WTC11 (cell line): ENCODE measurements around the gene LIMCH1. TPM values are rescaled to one million over a fixed set of nuclear protein-coding genes. Genes with fewer than 3 reads are reported as not detected.

ENCODE experiments used
- ATAC-seq: fragments of 200-7000 bp; cut with Tn5 transposase; 2 replicates; pipeline ENCODE4 v1.10.0; 2021; ENCODE audit warnings: mild to moderate bottlenecking, moderate library complexity
- CTCF ChIA-PET: fragments of 300-600 bp; sonication (Branson Sonifier 250); formaldehyde crosslinking; loops from one replicate; lab custom pipeline; 2021; ENCODE audit warnings: antibody characterized with exemption; lab: Charles Lee
- POLR2A ChIA-PET: fragments of 350-600 bp; sonication (Branson Sonifier 250); formaldehyde crosslinking; loops from one replicate; lab custom pipeline; 2021; ENCODE audit warnings: antibody characterized with exemption; lab: Charles Lee
- DNase-seq: peaks from one replicate; pipeline ENCODE4 v3.0.0; 2021; ENCODE audit warnings: low spot score
- H3K27ac Mint-ChIP-seq: 2 replicates; pipeline ENCODE4 v1.8.0; 2021; ENCODE audit warnings: mixed read lengths
- H3K27me3 Mint-ChIP-seq: 2 replicates; pipeline ENCODE4 v1.8.0; 2021; ENCODE audit warnings: low read depth, mild to moderate bottlenecking, moderate library complexity, mixed read lengths
- H3K36me3 Mint-ChIP-seq: 2 replicates; pipeline ENCODE4 v1.8.0; 2021; ENCODE audit warnings: mixed read lengths
- H3K4me1 Mint-ChIP-seq: 2 replicates; pipeline ENCODE4 v1.8.0; 2022; ENCODE audit warnings: mixed read lengths
- H3K4me3 Mint-ChIP-seq: 2 replicates; pipeline ENCODE4 v1.8.0; 2021; ENCODE audit warnings: mild to moderate bottlenecking, moderate library complexity, mixed read lengths
- H3K9me3 Mint-ChIP-seq: 2 replicates; pipeline ENCODE4 v1.8.0; 2021; ENCODE audit warnings: mixed read lengths
- CREB1 ChIP-seq: sonication (generic); formaldehyde crosslinking; IDR thresholded peaks from 2 replicates; pipeline ENCODE4 v1.8.0; 2023; ENCODE audit warnings: mild to moderate bottlenecking, missing genetic modification reagents
- ELF4 ChIP-seq: sonication (generic); formaldehyde crosslinking; IDR thresholded peaks from 2 replicates; pipeline ENCODE4 v1.8.1; 2022; ENCODE audit warnings: low read depth, mild to moderate bottlenecking, moderate library complexity, missing genetic modification reagents
- FOXK1 ChIP-seq: sonication (generic); formaldehyde crosslinking; IDR thresholded peaks from 2 replicates; pipeline ENCODE4 v1.8.0; 2022; ENCODE audit warnings: mild to moderate bottlenecking, moderate library complexity, missing genetic modification reagents
- GRHL2 ChIP-seq: fragments of 250-450 bp; sonication (Bioruptor Pico); IDR thresholded peaks from 2 replicates; pipeline ENCODE4 v1.8.0; 2022; ENCODE audit warnings: mild to moderate bottlenecking, moderate library complexity; ENCODE audit not compliant: insufficient replicate concordance, severe bottlenecking
- JAZF1 ChIP-seq: fragments of 250-450 bp; sonication (Bioruptor Pico); IDR thresholded peaks from 2 replicates; pipeline ENCODE4 v1.9.0; 2021; ENCODE audit warnings: moderate library complexity, mild to moderate bottlenecking, inconsistent platforms
- NFE2L1 ChIP-seq: sonication (generic); formaldehyde crosslinking; IDR thresholded peaks from 2 replicates; pipeline ENCODE4 v1.8.1; 2023; ENCODE audit warnings: missing genetic modification reagents
- NR2C2 ChIP-seq: sonication (generic); formaldehyde crosslinking; IDR thresholded peaks from 2 replicates; pipeline ENCODE4 v1.8.0; 2022; ENCODE audit warnings: mild to moderate bottlenecking, missing genetic modification reagents
- TP53 ChIP-seq: sonication (generic); formaldehyde crosslinking; IDR thresholded peaks from 2 replicates; pipeline ENCODE4 v1.8.1; 2023; ENCODE audit warnings: mild to moderate bottlenecking, missing genetic modification reagents
- ZNF138 ChIP-seq: sonication (generic); formaldehyde crosslinking; conservative IDR thresholded peaks from 2 replicates; pipeline ENCODE4 v1.8.1; 2022; ENCODE audit warnings: mild to moderate bottlenecking, moderate library complexity, missing genetic modification reagents
- ZNF416 ChIP-seq: fragments of 250-450 bp; sonication (Bioruptor Pico); IDR thresholded peaks from 2 replicates; pipeline ENCODE4 v1.9.0; 2021; ENCODE audit warnings: mild to moderate bottlenecking, inconsistent platforms
- total RNA-seq: library from RNA; stranded (reverse); gene quantifications from 3 replicates; pipeline ENCODE4 v1.2.3, GENCODE V29; 2021
- TF ChIP-seq, protein P1 (sequence below): sonication (generic); formaldehyde crosslinking; IDR thresholded peaks from 2 replicates; pipeline ENCODE4 v1.8.1; 2023; ENCODE audit warnings: mild to moderate bottlenecking, missing genetic modification reagents, moderate library complexity
- TF ChIP-seq, protein P2 (sequence below): sonication (generic); formaldehyde crosslinking; IDR thresholded peaks from 2 replicates; pipeline ENCODE4 v1.8.0; 2023; ENCODE audit warnings: missing genetic modification reagents
- TF ChIP-seq, protein P3 (sequence below): sonication (generic); formaldehyde crosslinking; conservative IDR thresholded peaks from 2 replicates; pipeline ENCODE4 v1.8.1; 2023; ENCODE audit warnings: mild to moderate bottlenecking, low read depth, missing genetic modification reagents, moderate library complexity
- TF ChIP-seq, protein P4 (sequence below): fragments of 200-600 bp; IDR thresholded peaks from 2 replicates; pipeline ENCODE4 v1.8.0; 2022; ENCODE audit warnings: antibody characterized with exemption
- TF ChIP-seq, protein P5 (sequence below): sonication (generic); formaldehyde crosslinking; IDR thresholded peaks from 2 replicates; pipeline ENCODE4 v1.8.1; 2023; ENCODE audit warnings: mild to moderate bottlenecking, missing genetic modification reagents, borderline replicate concordance

LIMCH1 gene
- total RNA-seq, 1 experiment from 2014 or later: 0.92 TPM

DNA sequence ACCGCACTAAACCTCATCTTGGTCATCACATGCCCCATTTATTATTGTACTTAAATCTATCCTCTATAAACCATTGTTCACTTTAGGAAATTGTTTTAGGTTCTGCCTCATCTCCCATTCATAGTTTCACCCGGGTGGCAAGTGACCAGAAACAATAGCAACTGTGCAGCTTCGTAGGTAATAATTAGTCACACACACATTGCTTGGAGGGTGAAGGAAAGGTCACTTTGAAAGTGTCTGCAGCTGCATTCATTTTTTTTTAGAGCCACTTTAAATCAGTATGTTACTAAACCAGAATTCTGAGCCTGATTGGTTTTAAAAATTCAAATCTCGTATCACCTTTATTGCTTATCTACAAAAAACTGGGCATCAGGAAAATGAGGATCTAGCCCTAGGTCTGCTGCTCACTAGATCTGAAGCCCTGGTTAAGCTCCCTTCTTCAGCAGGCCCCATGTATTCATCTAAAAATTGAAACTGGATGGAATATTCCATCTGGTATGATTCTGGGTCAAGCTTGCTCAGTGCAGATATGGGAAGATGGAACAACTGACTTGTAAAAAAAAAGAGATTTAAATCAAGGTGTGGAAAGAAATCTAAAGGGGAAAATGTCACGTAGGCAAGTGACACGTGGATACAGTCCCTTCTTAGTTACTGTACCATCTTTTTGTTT lies 62.4 kb downstream of the LIMCH1 start (continued):
- TF ChIP-seq ZNF416: no peak
- TF ChIP-seq, all 79 proteins: peak for 0

DNA sequence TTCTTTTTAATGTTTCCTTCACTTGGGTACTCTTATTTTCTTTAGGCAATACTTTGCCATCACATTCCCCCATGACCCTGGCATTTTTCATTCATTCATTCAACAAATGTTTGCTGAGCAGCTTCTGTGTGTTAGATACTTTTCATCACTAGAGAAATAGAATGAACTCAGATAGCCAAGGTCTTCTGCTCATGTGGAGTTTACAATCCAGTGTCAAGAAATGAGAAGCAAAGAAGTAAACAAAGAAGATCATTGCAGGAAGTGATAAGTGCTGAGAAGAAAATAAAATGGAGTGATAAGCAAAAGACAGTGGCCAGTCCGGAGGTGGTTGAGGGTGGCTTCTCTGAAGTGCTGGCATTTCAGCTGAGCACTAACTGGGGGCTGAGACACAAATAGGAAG lies 63.1 kb downstream of the LIMCH1 start:
- peaks cover 4% of the 10 kb centered on the region; the same call in 1 of the 2 replicates for H3K4me1 Mint-ChIP-seq
- no peak for ATAC-seq

More for the DNA sequence above, 63.1 kb downstream of the LIMCH1 start:
- Mint-ChIP-seq H3K4me3 (no peak overlapping the region), H3K36me3 (no peaks in the 10 kb centered on the region), H3K27ac (no peak overlapping the region), H3K9me3 (no peaks in the 10 kb centered on the region), H3K27me3 (no peaks in the 10 kb centered on the region; the same call in 1 of the 2 replicates)
- DNase-seq: no peak
- ChIA-PET POLR2A (no interaction called here), CTCF (no interaction called here)
- TF ChIP-seq, protein P1, sequence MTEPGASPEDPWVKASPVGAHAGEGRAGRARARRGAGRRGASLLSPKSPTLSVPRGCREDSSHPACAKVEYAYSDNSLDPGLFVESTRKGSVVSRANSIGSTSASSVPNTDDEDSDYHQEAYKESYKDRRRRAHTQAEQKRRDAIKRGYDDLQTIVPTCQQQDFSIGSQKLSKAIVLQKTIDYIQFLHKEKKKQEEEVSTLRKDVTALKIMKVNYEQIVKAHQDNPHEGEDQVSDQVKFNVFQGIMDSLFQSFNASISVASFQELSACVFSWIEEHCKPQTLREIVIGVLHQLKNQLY (CRISPR knock-in tag): no peak
- TF ChIP-seq, protein P2, sequence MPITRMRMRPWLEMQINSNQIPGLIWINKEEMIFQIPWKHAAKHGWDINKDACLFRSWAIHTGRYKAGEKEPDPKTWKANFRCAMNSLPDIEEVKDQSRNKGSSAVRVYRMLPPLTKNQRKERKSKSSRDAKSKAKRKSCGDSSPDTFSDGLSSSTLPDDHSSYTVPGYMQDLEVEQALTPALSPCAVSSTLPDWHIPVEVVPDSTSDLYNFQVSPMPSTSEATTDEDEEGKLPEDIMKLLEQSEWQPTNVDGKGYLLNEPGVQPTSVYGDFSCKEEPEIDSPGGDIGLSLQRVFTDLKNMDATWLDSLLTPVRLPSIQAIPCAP (CRISPR knock-in tag): no peak
- TF ChIP-seq ELF4 (CRISPR knock-in tag) (no peak), FOXK1 (CRISPR knock-in tag) (no peak), NFE2L1 (CRISPR knock-in tag) (no peak), JAZF1 (no peak), GRHL2 (CRISPR knock-in tag) (no peak), CREB1 (no peak), ZNF138 (CRISPR knock-in tag) (no peak), TP53 (no peak), NR2C2 (CRISPR knock-in tag) (no peak)
- TF ChIP-seq, protein P3, sequence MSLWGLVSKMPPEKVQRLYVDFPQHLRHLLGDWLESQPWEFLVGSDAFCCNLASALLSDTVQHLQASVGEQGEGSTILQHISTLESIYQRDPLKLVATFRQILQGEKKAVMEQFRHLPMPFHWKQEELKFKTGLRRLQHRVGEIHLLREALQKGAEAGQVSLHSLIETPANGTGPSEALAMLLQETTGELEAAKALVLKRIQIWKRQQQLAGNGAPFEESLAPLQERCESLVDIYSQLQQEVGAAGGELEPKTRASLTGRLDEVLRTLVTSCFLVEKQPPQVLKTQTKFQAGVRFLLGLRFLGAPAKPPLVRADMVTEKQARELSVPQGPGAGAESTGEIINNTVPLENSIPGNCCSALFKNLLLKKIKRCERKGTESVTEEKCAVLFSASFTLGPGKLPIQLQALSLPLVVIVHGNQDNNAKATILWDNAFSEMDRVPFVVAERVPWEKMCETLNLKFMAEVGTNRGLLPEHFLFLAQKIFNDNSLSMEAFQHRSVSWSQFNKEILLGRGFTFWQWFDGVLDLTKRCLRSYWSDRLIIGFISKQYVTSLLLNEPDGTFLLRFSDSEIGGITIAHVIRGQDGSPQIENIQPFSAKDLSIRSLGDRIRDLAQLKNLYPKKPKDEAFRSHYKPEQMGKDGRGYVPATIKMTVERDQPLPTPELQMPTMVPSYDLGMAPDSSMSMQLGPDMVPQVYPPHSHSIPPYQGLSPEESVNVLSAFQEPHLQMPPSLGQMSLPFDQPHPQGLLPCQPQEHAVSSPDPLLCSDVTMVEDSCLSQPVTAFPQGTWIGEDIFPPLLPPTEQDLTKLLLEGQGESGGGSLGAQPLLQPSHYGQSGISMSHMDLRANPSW (CRISPR knock-in tag): no peak
- TF ChIP-seq, protein P4, sequence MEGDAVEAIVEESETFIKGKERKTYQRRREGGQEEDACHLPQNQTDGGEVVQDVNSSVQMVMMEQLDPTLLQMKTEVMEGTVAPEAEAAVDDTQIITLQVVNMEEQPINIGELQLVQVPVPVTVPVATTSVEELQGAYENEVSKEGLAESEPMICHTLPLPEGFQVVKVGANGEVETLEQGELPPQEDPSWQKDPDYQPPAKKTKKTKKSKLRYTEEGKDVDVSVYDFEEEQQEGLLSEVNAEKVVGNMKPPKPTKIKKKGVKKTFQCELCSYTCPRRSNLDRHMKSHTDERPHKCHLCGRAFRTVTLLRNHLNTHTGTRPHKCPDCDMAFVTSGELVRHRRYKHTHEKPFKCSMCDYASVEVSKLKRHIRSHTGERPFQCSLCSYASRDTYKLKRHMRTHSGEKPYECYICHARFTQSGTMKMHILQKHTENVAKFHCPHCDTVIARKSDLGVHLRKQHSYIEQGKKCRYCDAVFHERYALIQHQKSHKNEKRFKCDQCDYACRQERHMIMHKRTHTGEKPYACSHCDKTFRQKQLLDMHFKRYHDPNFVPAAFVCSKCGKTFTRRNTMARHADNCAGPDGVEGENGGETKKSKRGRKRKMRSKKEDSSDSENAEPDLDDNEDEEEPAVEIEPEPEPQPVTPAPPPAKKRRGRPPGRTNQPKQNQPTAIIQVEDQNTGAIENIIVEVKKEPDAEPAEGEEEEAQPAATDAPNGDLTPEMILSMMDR: no peak
- TF ChIP-seq, protein P5, sequence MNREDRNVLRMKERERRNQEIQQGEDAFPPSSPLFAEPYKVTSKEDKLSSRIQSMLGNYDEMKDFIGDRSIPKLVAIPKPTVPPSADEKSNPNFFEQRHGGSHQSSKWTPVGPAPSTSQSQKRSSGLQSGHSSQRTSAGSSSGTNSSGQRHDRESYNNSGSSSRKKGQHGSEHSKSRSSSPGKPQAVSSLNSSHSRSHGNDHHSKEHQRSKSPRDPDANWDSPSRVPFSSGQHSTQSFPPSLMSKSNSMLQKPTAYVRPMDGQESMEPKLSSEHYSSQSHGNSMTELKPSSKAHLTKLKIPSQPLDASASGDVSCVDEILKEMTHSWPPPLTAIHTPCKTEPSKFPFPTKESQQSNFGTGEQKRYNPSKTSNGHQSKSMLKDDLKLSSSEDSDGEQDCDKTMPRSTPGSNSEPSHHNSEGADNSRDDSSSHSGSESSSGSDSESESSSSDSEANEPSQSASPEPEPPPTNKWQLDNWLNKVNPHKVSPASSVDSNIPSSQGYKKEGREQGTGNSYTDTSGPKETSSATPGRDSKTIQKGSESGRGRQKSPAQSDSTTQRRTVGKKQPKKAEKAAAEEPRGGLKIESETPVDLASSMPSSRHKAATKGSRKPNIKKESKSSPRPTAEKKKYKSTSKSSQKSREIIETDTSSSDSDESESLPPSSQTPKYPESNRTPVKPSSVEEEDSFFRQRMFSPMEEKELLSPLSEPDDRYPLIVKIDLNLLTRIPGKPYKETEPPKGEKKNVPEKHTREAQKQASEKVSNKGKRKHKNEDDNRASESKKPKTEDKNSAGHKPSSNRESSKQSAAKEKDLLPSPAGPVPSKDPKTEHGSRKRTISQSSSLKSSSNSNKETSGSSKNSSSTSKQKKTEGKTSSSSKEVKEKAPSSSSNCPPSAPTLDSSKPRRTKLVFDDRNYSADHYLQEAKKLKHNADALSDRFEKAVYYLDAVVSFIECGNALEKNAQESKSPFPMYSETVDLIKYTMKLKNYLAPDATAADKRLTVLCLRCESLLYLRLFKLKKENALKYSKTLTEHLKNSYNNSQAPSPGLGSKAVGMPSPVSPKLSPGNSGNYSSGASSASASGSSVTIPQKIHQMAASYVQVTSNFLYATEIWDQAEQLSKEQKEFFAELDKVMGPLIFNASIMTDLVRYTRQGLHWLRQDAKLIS (CRISPR knock-in tag): no peak
